Activated naive CD8-positive, alpha-beta T cell treated with anti-CD3 and anti-CD28 coated beads, Interleukin-2, amount 50 U/mL, for 16 hours (primary cell): ENCODE results near the gene SLC19A2.
"Not testable (repeated sequence)": the region's sequence is repeated elsewhere in the genome, so short reads cannot be mapped to it uniquely, and the experiment has no call there.

ENCODE experiments used
- DNase-seq: peaks from one replicate; pipeline ENCODE4 v3.0.0-alpha.2; 2020; ENCODE audit warnings: low read depth, low spot score

The SLC19A2 gene, protein sequence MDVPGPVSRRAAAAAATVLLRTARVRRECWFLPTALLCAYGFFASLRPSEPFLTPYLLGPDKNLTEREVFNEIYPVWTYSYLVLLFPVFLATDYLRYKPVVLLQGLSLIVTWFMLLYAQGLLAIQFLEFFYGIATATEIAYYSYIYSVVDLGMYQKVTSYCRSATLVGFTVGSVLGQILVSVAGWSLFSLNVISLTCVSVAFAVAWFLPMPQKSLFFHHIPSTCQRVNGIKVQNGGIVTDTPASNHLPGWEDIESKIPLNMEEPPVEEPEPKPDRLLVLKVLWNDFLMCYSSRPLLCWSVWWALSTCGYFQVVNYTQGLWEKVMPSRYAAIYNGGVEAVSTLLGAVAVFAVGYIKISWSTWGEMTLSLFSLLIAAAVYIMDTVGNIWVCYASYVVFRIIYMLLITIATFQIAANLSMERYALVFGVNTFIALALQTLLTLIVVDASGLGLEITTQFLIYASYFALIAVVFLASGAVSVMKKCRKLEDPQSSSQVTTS

GRCh38 chr1:169485431-169486280, at the start of gene SLC19A2:
Gene SLC19A2, minus strand, starts transcription at chr1:169485944. Its CDS starts 178 bp downstream, at chr1:169485766.
- DNase-seq: peak; percentile 88

DNA sequence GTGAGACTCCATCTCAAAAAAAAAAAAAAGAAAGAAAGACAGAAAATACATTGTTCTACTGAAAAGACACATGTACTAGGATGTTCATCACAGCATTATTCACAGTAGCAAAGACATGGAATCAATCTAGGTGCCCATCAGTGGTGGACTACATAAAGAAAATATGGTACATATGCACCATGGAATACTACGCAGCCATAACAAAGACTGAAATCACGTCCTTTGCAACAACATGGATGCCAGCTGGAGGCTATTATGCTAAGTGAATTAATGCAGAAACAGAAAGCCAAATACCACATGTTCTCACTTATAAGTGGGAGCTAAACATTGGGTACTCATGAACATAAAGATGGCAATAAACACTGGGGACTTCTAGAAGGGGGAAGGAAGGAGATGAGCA, 48.9 kb upstream of the SLC19A2 start:
- no peak for DNase-seq

DNA sequence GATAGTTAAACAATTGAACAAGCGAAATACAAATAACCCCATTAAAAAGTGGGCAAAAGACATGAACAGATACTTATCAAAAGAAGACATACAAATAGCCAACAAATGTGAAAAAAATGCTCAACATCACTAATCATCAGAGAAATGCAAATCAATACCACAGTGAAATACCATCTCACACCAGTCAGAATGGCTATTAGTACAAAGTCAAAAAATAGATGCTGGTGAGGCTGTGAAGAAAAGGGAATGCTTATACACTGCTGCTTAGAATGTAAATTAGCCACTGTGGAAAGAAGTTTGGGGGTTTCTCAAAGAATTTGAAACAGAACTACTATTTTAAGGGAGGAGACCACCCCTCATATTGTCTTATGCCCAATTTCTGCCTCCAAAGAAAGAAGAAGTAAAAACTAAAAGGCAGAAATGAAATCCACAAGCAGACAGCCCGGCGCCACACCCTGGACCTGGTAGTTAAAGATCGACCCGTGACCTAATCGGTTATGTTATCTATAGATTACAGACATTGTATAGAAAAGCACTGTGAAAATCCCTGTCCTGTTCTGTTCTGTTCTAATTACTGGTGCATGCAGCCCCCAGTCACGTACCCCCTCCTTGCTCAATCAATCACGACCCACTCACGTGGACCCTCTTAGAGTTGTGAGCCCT, 47.9 kb upstream of the SLC19A2 start:
- not testable (repeated sequence) for DNase-seq

DNA sequence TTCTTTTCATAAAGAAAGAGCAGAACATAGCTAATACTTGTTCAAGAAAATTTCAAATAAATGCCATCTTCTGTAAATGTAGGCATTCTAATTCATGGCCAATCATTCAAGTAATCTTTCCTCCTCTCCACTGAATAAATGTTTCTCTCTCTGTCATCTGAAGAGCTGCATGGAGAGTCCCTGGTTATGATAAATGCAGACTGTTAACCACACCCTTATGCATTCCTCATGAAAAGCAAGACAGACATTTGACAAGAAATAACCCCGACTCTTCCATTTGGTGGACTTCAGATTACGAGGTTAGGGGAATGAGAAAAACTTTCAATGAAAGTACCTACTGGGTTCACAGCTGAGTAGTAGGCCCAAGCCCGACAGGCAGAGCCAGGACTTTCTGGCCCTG, 44.7 kb upstream of the SLC19A2 start:
- DNase-seq: no peak

DNA sequence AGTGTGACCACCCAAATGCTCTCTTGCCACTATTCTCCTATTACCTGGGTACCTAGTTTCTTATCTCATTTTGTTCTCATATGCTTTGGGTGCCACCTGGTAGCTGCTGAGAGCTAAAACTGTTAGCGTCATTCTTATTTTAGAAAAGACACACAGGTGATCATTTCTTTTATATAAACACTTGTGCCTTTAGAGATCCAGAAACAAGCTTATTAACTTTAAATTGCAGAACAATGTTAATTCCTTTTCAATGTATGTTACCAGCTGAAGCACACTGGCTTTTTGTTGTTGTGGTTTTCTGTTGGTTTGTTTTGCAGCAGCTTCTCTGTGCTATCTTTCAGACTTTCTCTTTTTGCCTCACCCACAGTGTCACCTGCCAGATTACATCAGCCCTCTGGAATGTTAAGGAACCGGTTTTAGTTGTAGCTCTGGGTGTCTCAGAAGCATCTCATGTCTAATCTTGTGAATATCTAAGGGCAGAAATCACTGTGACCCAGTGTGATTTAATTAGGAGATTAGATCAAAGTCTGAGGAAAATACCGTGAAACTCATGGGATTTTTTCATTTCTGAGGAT, 43.4 kb upstream of the SLC19A2 start:
- DNase-seq: no peak

GRCh38 chr1:169528215-169529067, 42.7 kb upstream of the SLC19A2 start:
- no peak for DNase-seq

GRCh38 chr1:169527451-169528214, 41.9 kb upstream of the SLC19A2 start:
- DNase-seq: no peak

GRCh38 chr1:169527001-169527400, 41.3 kb upstream of the SLC19A2 start:
- no peak for DNase-seq

DNA sequence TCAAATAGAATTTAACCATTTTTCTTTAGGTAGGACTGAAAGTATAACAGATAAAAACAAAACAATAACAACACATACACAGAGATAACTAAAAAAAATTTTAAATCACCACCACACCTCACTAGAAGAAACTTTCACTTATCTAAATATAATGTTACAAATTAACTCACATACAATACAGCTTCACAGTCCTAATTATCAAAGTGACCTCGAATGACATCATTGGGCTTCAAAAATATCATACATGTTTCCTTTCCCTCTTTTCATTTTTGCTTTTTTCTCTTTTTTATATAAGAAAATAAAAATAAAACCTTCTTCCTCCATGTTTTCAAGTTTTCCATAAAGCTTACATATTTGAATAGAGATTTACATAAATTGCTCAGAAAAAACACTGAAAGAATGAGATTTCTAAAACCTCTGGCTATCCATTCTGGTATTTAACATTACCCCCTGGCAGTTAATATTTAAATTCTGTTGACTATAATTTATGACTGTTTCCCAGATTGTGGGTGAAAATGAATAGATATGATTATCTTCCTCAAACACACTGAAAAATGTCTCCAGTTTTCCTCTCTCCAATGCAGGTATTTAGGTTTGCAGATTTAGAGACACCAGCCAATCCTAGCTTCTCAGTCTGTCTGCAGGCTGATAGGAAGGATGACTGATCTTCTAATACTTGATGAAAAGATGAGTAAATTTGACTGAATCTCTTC, 40.5 kb upstream of the SLC19A2 start:
- no peak for DNase-seq

- no peak for DNase-seq
Measured at GRCh38 chr1:169525391-169525790, 39.6 kb upstream of the SLC19A2 start.

GRCh38 chr1:169523904-169524303, 38.2 kb upstream of the SLC19A2 start:
- no peak for DNase-seq

- DNase-seq: no peak
Measured at GRCh38 chr1:169521226-169521625, 35.5 kb upstream of the SLC19A2 start.

GRCh38 chr1:169517558-169518186, 31.9 kb upstream of the SLC19A2 start:
- DNase-seq: no peak

- DNase-seq: no peak
Measured at GRCh38 chr1:169515641-169516040, 29.9 kb upstream of the SLC19A2 start.

GRCh38 chr1:169514566-169515270, 29.0 kb upstream of the SLC19A2 start:
- DNase-seq: no peak

GRCh38 chr1:169513208-169513607, 27.5 kb upstream of the SLC19A2 start:
- no peak for DNase-seq

- no peak for DNase-seq
Measured at GRCh38 chr1:169511316-169512005, 25.7 kb upstream of the SLC19A2 start.

- DNase-seq: no peak
Measured at GRCh38 chr1:169510060-169510459, 24.3 kb upstream of the SLC19A2 start.
